Astrocyte of the cerebellum (primary cell): ENCODE results near the gene PIANP.

Experiments
- DNase-seq: peaks from one replicate; pipeline ENCODE4 v3.0.0-alpha.2; 2011; ENCODE audit warnings: low read depth
- H3K4me3 ChIP-seq: 2 replicates; pipeline ENCODE4 v1.5.1; 2011; ENCODE audit warnings: mild to moderate bottlenecking, low read depth, low read length, moderate library complexity
- CTCF ChIP-seq: IDR thresholded peaks from 2 replicates; pipeline ENCODE4 v1.5.1; 2012; ENCODE audit warnings: low read length, low read depth, moderate library complexity, mild to moderate bottlenecking; ENCODE audit errors: missing control alignments
- in situ Hi-C: cut with HindIII; loops from 2 replicates; pipeline ENCODE4 v1.10.0; 2017; ENCODE audit warnings: low sequenced_read_pairs

Gene PIANP

DNA sequence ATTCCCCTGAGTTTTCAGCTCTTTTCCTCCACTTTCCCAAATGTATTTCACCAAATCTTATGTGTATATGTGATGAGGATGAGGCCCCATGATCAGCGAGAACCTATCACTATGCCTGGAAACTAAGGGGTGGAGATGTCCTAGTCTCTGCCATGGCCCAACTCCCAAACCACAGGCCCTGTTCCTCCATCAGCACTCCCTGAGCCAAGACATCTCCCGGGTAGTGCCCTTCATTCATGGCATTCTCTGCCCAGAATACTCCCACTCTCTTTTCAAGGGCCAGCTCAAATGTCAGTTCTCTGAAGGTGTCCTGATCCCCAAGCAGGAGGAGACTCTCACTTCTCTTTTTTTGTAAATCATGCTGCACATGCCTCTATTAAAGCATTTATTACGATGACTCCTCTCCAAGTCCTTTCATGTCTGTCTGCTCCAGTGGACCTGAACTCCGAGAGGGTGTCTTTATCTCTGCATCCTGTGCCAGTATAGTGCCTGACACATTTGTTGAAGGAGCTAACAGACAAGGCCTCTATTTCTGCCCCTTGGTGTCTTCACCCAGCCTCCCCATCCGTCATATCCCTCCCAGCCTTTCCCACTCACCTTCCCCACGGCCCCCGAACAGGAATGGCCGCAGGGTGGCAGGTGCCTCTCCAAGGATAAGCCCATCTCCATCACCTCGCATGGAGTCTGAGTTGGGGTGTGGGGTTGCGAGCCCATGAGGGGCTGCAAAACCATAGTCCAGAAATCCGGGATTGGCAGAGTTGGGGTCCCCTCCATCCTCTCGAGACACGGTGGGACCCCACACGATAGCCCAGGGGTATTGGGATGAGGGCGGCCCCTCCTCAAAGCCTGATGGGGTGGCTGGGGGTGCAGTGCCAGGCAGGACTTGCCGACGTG lies 3.7 kb downstream of the PIANP start:
- in situ Hi-C loops: no loop called here
- no peak overlapping the region for H3K4me3 ChIP-seq
- TF ChIP-seq CTCF: no peak
- no peak for DNase-seq

DNA sequence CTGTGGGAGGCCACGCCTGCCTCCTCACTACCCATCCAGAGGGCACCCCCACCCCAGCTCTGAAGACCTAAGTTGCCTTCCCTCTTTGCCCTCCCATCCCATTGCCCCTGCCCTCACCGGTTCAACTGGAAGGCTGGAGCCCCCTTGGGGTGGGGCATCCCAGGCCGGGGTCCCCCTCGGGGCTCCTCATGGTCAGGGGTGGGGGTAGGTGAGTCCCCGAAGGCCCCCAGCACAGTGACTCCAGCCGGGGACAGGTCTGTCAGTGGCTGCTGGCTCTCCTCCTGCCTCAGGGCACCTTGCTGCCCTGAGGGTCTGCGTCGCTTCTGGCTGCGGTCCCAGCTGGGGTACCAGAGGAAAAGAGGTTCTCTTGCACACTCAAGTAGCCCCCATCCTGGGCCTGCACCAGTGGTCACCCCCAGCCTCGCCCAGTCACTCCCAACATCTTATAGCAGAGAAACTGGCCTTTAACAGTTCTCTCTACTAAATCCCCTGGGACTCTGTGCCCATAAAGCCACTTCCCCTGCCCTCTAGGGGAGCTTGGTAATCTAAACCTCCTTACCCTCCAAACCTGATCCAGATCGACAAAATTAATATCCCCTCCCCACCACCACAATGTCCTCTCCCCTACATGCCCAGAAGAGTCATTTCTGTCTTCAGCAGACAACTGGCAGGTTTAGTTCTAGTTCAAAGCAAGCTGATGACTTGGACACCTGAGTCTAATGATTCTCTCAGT lies 5.1 kb downstream of the PIANP start:
- in situ Hi-C loops: no loop called here

GRCh38 chr12:6694701-6695100 lies 5.9 kb downstream of the PIANP start:
- in situ Hi-C loops: loop anchor here (5.0 kb wide), 1 partner anchor 47 kb away; the partner anchor contains the start of gene ACRBP
- DNase-seq: no peak
- no peak overlapping the region for H3K4me3 ChIP-seq
- TF ChIP-seq CTCF: no peak

More for the DNA sequence above, 5.1 kb downstream of the PIANP start:
- TF ChIP-seq CTCF: no peak
- DNase-seq: no peak
- no peak overlapping the region for H3K4me3 ChIP-seq

DNA sequence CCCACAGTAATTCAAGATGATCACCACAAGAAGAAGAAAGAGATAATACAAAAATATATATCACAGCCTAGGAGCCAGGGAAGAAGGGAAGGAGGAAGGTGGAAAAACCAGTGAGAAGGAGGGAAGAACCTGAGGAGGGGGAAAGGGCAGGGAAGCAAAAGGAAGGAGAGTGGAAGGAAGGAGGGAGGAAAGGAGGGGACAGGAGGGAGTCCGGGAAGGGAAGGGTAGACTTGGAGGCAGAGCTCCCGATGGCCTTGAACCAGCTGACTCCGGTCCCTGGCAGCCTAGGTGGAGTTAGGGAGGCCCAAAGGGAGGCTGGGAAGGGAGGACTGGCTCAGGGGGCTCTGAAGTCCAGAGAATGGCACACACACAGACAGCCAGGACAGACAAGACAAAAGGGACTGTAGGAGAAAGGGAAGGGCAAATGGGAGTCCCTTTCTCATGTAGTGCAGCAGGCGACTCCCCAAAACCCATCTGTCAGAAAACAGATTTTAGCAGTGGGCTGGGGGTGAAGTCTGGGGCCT lies 6.7 kb downstream of the PIANP start:
- in situ Hi-C loops: loop anchor here (5.0 kb wide), 1 partner anchor 47 kb away; the partner anchor contains the start of gene ACRBP
- DNase-seq: no peak
- no peak overlapping the region for H3K4me3 ChIP-seq
- no peak for TF ChIP-seq CTCF

DNA sequence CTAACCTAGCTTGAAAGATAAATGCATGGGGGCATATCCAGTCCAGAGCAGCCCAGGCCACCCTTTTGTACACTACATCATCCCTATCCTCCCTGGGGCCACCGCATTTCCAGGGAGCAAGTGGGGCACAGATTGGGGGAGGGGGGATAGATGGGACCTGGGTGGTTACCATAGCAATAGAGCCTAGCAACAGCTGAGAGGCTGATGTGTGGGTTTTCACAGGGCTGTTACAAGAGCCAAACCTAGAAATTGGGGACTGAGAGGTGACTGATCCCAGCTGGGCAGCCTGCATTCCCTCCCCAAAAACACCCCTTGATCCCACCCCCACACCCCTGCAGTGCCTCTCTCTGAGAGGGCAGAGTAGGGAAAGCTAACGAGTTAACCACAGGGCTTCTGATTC lies 7.7 kb downstream of the PIANP start:
- no peak for DNase-seq
- in situ Hi-C loops: loop anchor here (5.0 kb wide), 1 partner anchor 46 kb away; the partner anchor contains the start of gene ACRBP
- H3K4me3 ChIP-seq: no peak overlapping the region
- TF ChIP-seq CTCF: no peak

DNA sequence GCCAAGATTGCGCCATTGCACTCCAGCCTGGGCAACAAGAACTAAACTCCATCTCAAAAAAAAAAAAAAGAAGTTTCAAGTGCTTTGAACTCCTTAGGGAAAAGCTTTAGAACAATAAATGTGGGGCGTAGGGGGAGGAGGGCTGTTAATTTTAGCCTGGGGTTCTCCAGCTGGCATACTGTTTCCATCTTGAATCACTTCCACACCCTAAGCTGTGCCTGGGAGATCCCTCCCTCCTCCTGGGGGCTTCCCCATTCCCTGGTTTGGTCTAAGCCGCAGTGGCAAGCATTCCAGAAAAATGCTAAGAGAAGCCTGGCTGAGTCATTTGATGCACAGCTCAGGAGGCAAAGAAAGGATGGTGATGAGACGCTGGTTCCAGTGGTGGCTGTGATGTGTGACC lies 9.1 kb downstream of the PIANP start:
- no peak for TF ChIP-seq CTCF
- in situ Hi-C loops: loop anchor here (5.0 kb wide), 1 partner anchor 44 kb away; the partner anchor contains the start of gene ACRBP
- H3K4me3 ChIP-seq: no peak overlapping the region
- no peak for DNase-seq
